DMS 273 (cell line): ENCODE measurements around the gene RTKN.

ENCODE experiments used
- DNase-seq: peaks from one replicate; lab custom pipeline; 2025; ENCODE audit not compliant: unreplicated experiment; lab: John Stamatoyannopoulos, UW

Gene RTKN

DNA sequence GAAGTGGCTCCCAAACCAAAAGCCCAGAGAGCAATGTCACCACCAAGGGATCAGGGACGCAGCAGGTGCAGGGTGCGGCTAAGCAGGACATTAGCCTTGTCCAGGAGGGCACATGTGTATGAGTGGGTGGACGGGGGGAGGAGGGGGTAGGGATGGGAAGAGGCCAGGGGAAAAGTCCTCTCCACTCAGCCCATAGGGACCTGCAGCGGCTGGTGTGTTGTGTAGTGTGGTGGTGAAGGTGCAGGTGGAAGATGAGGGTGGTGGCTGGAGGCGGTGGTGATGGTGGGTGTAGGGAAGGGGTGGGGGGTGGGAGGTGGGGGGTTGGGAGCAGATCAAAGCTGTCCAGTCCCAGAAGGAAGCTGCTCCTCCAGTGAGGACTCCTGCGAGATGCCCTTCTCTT lies 24.0 kb downstream of the RTKN start:
- no peak for DNase-seq

- DNase-seq: no peak
Observed at GRCh38 chr2:74417197-74417596, 24.5 kb downstream of the RTKN start.

DNA sequence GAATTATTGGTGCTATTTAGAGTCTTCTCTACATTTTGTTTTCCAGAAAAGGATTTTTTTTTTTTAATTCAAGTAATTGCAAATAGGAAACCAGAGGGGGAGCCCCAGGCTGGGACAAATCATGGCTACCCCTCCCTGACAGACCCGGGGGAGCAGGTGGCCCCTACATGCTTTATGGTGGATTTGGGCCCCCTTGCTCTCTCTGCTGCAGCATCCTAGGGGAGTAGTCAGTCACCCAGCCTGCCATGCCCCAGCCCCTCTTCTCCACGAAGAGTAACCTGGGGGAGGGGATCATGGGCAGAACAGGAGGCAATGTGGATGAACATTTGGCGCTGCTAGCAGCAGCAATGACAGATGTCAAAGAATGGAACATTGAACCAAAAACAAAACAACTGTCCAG lies 25.0 kb downstream of the RTKN start:
- peak; percentile 51 for DNase-seq

DNA sequence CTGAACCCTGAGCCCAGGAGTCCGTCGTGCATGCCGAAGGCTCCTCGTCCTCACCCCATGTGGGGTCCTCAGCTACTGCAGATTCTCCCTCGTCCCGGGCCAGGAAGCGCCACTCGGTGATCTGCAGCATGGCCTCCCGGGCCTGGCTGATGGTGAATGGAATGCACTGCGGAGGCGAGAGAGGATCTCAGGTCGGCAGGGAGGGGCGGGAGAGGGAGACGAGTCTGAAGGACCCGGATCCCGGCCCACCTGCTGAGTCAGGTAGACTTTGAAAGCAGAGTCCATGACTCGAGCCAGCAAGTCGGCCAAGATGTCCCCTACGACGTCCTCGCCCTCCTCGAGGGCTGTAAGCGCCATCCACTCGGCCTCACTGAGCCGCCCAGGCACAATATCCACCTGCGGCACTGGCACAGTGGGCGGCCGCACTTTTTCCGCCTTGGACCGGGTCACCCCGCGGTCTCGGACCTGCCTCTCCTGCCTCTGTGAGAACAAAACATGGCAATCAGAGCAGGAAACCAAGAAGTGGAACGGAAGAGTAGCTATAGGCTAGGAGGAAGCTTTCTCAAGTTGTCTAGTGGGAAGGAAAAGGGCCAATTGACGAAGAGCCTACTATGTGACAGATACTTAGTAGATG lies 25.9 kb downstream of the RTKN start:
- no peak for DNase-seq

- DNase-seq: no peak
Observed at GRCh38 chr2:74414881-74415761, 26.6 kb downstream of the RTKN start.

- DNase-seq: no peak
Observed at GRCh38 chr2:74414441-74414840, 27.3 kb downstream of the RTKN start.

- no peak for DNase-seq
Observed at GRCh38 chr2:74413001-74413698, 28.6 kb downstream of the RTKN start.

GRCh38 chr2:74407682-74408081 lies 34.1 kb downstream of the RTKN start:
- DNase-seq: no peak

DNA sequence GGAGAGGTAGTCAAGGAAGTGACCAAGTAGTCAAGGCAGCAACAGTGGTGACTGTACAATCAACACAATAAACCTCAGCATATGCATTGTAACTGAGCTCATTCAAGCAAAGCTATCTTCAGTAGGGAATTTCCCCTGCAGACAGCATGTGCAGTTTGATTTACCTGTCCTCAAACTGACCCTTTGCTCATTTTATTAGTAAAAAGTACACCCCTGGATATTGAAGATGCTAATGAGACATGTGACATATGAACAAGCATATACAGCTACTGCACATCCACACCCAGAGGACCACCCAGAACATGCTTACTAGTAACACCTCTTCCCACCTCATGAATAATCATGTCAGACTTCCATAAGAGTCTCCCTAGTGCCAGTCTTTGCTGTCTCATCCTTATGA lies 35.7 kb downstream of the RTKN start:
- peak; percentile 21 for DNase-seq

DNA sequence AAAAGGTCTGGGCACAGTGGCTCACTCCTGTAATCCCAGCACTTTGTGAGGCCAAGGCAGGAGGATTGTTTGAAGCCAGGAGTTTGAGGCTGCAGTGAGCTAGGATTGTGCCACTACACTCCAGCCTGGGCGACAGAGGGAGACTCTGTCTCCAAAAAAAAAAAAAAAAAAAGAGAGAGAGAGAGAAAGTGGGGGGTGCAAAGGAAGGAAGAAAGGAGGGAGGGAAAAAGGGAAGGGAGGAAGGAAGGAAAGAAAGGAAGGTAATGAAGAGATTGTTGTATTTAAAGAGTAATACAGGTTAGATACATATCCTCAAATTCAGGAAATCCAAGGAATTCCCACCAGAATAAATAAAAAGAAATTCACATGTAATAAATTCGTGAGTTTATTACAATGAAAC lies 39.8 kb downstream of the RTKN start:
- no peak for DNase-seq

DNA sequence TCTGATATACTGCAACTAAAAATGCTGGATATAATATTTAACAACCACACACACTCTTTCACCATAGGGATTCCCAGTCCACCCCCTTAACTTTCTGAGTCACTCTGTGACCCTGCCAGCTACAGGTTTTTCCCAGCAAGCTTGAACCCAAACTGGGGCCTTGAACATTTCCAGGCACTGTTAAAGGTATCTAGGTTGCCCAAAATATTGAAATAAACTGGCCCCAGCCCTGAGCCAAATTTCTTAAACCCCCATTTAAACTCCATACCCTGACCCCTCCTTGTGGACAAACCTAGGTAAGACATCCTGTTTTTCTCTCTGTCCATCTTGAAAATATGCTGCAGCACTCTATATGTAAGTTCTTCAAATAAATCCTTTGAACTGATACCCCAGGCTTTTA lies 42.0 kb downstream of the RTKN start:
- peak; percentile 75 for DNase-seq

DNA sequence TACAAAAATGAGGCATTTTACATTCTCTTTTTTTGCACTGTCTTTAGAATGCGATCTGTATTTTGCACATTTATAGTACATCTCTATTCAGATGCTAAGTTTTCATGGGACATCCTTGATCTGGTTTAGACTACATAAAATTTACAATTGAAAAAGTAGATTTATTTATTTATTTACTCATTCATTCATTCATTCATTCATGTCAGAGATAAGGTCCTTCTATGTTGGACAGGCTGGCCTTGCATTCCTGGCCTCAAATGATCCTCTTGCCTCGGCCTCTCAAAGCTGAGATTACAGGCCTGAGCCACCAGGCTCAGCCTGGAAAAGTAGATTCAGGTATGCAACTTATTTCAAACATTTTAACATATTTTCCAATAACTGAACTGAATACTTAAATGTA lies 45.6 kb downstream of the RTKN start:
- no peak for DNase-seq

GRCh38 chr2:74393525-74393924 lies 48.2 kb downstream of the RTKN start:
- DNase-seq: no peak

GRCh38 chr2:74392449-74392743 lies 49.3 kb downstream of the RTKN start:
- DNase-seq: no peak

GRCh38 chr2:74391580-74392448 lies 49.9 kb downstream of the RTKN start:
- peak; percentile 96 for DNase-seq

GRCh38 chr2:74391209-74391579 lies 50.5 kb downstream of the RTKN start:
- peak; percentile 66 for DNase-seq

GRCh38 chr2:74390606-74391005 lies 51.1 kb downstream of the RTKN start:
- DNase-seq: no peak

DNA sequence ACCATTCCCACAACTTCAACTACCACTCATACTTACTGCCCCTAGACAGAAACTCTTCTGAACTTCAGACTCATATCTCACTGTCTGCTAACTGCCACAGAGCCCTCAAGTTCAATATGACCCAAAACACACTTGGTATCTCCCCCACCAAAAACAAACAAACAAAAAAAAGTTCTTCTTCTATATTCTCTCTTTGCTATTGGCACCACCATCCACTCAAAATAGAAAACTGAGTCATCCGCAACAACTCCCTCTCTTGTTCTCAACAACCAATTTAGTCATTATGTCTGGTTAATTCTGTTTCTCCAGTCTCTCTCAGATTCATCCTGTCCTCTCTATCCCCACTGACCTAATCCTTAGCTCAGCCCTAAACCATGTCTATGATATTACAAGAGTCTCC lies 54.4 kb downstream of the RTKN start:
- DNase-seq: no peak

- no peak for DNase-seq
Observed at GRCh38 chr2:74385396-74385795, 56.3 kb downstream of the RTKN start.

DNA sequence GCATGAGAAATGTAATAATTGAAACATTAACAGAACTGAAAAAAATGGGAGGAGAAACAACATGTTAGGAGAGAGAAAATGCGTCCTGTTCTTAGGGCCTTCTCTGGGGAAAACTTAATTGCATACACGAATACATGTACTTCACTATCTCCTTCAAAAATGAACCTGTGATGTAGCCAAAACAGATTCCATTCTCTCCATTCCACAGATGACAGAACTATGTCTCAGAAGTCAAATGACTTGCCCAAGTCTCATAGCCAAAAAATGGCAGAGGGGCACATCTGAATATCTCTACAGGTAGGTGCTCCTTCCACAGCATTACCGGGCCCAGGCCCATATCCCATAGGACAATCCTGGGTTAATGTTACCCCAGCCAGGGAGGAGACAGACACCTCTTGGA lies 57.7 kb downstream of the RTKN start:
- DNase-seq: no peak

- DNase-seq: no peak
Observed at GRCh38 chr2:74383254-74383653, 58.5 kb downstream of the RTKN start.
